Mammary microvascular endothelial cell (primary cell): ENCODE results near the gene ANKRD40. TPM values are rescaled to one million over a fixed set of nuclear protein-coding genes. Genes with fewer than 3 reads are reported as not detected.

Experiments used
- total RNA-seq: library from RNA; depleted of rRNA; stranded (reverse); fragments of >200 nt; gene quantifications from 2 replicates; pipeline ENCODE4 v1.2.3, GENCODE V29; 2015

Gene ANKRD40, protein sequence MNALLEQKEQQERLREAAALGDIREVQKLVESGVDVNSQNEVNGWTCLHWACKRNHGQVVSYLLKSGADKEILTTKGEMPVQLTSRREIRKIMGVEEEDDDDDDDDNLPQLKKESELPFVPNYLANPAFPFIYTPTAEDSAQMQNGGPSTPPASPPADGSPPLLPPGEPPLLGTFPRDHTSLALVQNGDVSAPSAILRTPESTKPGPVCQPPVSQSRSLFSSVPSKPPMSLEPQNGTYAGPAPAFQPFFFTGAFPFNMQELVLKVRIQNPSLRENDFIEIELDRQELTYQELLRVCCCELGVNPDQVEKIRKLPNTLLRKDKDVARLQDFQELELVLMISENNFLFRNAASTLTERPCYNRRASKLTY
- 41.3 and 41.8 TPM in 2 replicates for total RNA-seq

DNA sequence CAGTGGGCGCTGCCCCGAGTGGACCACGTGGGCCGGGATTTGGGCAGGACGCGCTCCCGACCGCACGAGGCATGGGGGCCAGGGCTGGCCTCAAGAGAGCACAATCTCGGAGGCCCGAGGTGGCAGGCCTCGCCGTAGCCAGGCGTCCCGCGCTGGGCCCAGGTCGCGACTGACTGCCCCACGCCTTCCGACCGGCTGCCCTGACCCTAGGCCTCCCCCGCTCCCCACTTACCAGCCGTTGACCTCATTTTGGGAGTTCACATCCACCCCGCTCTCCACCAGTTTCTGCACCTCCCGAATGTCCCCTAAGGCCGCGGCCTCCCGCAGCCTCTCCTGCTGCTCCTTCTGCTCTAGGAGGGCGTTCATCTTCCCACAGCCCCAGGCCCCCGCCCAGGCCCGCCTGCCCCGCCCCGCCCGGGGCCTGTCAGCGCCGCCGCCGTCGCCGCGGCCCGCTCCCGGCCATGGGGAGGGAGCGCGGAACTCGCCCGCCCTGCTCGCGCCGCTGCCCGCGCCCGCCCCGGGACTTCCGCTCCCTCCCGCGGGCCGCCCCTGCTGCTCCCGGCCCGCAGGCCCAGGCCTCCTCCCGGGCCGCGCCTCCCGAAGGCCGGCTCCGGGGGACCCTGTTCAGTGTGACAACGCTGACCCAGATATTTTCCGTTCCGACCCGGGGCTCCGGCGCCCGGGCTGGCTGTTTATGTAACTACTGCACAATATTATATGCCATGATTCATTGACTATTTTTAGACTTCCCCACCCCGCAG is at the start of gene ANKRD40:
ANKRD40 (minus strand) TSS at position 626 of the 761 bp plus-strand sequence; CDS start at position 366, 260 bp downstream.

DNA sequence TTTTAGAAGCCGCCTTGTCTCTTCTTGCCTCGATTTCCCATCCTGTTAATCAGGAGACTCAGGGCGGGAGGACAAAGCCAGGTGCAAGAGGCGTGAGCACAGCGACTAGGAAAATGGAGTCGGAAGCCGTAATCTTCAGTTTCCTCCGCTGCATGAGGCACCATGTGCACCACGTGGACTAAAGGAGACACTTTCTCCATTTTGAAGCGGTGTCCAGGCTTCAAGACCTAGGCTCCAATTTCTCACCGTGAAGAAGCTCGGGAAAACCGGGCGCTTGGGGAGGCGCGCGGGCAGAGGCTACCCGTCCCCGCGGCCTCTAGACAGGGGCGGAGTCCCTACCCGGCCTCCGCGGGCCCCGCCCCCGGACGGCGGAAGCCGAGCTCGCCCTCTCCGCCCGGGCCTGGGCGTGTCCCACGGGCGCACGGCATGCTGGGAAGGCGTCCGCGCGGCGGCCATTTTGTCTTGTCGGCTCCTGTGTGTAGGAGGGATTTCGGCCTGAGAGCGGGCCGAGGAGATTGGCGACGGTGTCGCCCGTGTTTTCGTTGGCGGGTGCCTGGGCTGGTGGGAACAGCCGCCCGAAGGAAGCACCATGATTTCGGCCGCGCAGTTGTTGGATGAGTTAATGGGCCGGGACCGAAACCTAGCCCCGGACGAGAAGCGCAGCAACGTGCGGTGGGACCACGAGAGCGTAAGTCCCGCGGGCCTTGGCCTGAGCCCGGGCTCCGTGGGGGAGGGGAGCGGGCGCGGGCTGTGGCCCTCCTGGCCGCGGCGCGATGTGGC is 11.6 kb upstream of the ANKRD40 start, which contains the start of gene LUC7L3:
LUC7L3 (plus strand) TSS at position 460 of the 780 bp plus-strand sequence; CDS start at position 590, 130 bp downstream.

Other genes with a start within 250 kb of the ANKRD40 start
- not detected in 2 replicates for gene CHAD, start 239.0 kb downstream of the ANKRD40 start, total RNA-seq
- gene RSAD1, start 229.1 kb downstream of the ANKRD40 start, total RNA-seq: 21.6 and 21.8 TPM in 2 replicates
- gene MYCBPAP, start 199.5 kb downstream of the ANKRD40 start, total RNA-seq: 0.67 and 2.3 TPM in 2 replicates
- 0.10 and 0.13 TPM in 2 replicates for gene EPN3, start 175.2 kb downstream of the ANKRD40 start, total RNA-seq
- gene SPATA20, start 160.7 kb downstream of the ANKRD40 start, total RNA-seq: 63.4 and 103 TPM in 2 replicates
- not detected in 2 replicates for gene CACNA1G, start 147.2 kb downstream of the ANKRD40 start, total RNA-seq
- gene ABCC3, start 73.0 kb downstream of the ANKRD40 start, total RNA-seq: 0.64 and 1.2 TPM in 2 replicates
- 19.7 and 31.1 TPM in 2 replicates for gene LUC7L3, start 11.7 kb upstream of the ANKRD40 start, total RNA-seq
- not detected in 2 replicates for gene ANKRD40CL, start 59.6 kb upstream of the ANKRD40 start, total RNA-seq
- not detected in 2 replicates for gene WFIKKN2, start 127.7 kb upstream of the ANKRD40 start, total RNA-seq
- gene TOB1, start 158.4 kb upstream of the ANKRD40 start, total RNA-seq: 2.8 and 4.3 TPM in 2 replicates